Measurements from ENCODE around the gene MAPK8IP2.

The MAPK8IP2 gene

GRCh38 chr22:50569896-50570535 is 30.6 kb upstream of the MAPK8IP2 start:
- TF ChIP-seq CTCF (conservative IDR thresholded peaks at IDR 0.05; ENCODE audit: low read length): no peak
- H3K4me3 ChIP-seq (ENCODE audit: low read length): no peak overlapping the region
- no peak for DNase-seq (ENCODE audit: low read depth)

GRCh38 chr22:50570861-50571260 is 29.7 kb upstream of the MAPK8IP2 start:
- TF ChIP-seq CTCF (conservative IDR thresholded peaks at IDR 0.05; ENCODE audit: low read length): no peak
- no peak overlapping the region for H3K4me3 ChIP-seq (ENCODE audit: low read length)
- DNase-seq (ENCODE audit: low read depth): no peak

GRCh38 chr22:50571264-50572175 is 29.1 kb upstream of the MAPK8IP2 start:
- TF ChIP-seq CTCF (conservative IDR thresholded peaks at IDR 0.05; ENCODE audit: low read length): no peak
- H3K4me3 ChIP-seq (ENCODE audit: low read length): no peak overlapping the region
- DNase-seq (ENCODE audit: low read depth): no peak

- TF ChIP-seq CTCF (conservative IDR thresholded peaks at IDR 0.05; ENCODE audit: low read length): no peak
- no peak for DNase-seq (ENCODE audit: low read depth)
Measured at GRCh38 chr22:50572965-50573364, 27.6 kb upstream of the MAPK8IP2 start.

GRCh38 chr22:50573491-50574382 is 26.9 kb upstream of the MAPK8IP2 start:
- no peak for TF ChIP-seq CTCF (conservative IDR thresholded peaks at IDR 0.05; ENCODE audit: low read length)
- DNase-seq (ENCODE audit: low read depth): no peak
- H3K4me3 ChIP-seq (ENCODE audit: low read length): no peak overlapping the region

More at GRCh38 chr22:50572965-50573364, 27.6 kb upstream of the MAPK8IP2 start:
- H3K4me3 ChIP-seq (ENCODE audit: low read length): no peak overlapping the region

- TF ChIP-seq CTCF (conservative IDR thresholded peaks at IDR 0.05; ENCODE audit: low read length): no peak
- no peak for DNase-seq (ENCODE audit: low read depth)
Measured at GRCh38 chr22:50574383-50574755, 26.2 kb upstream of the MAPK8IP2 start.

More at GRCh38 chr22:50574383-50574755, 26.2 kb upstream of the MAPK8IP2 start:
- no peak overlapping the region for H3K4me3 ChIP-seq (ENCODE audit: low read length)
